MM.1S (cell line): ENCODE results near the gene LINGO1.

Experiments used
- CTCF ChIP-seq: fragments of 300-600 bp; sonication (generic); IDR thresholded peaks from 2 replicates; pipeline ENCODE4 v1.5.1; 2016; ENCODE audit warnings: antibody characterized with exemption, low read length, mixed read lengths
- EZH2 ChIP-seq: fragments of 300-600 bp; sonication (generic); optimal IDR thresholded peaks from 2 replicates; pipeline ENCODE3; 2017; ENCODE audit warnings: low read depth, mild to moderate bottlenecking, antibody characterized with exemption, low read length, mixed read lengths
- EZH2phosphoT487 ChIP-seq: fragments of 300-600 bp; sonication (generic); IDR thresholded peaks from 2 replicates; pipeline ENCODE4 v1.6.1; 2018; ENCODE audit warnings: antibody characterized with exemption, low read length

GRCh38 chr15:77576538-77576937 is 56.2 kb downstream of the LINGO1 start:
- TF ChIP-seq CTCF (no peak), EZH2 (no peak), EZH2phosphoT487 (no peak)
